C4-2B (cell line): ENCODE data around the gene ADAMTS6.

Experiments
- ZFX ChIP-seq: fragments of 450-650 bp; IDR thresholded peaks from 2 replicates; pipeline ENCODE4 v1.6.1; 2017
- TF ChIP-seq, protein P1 (sequence below): fragments of 450-650 bp; conservative IDR thresholded peaks from 2 replicates; pipeline ENCODE4 v1.5.1; 2017; ENCODE audit warnings: mild to moderate bottlenecking

DNA sequence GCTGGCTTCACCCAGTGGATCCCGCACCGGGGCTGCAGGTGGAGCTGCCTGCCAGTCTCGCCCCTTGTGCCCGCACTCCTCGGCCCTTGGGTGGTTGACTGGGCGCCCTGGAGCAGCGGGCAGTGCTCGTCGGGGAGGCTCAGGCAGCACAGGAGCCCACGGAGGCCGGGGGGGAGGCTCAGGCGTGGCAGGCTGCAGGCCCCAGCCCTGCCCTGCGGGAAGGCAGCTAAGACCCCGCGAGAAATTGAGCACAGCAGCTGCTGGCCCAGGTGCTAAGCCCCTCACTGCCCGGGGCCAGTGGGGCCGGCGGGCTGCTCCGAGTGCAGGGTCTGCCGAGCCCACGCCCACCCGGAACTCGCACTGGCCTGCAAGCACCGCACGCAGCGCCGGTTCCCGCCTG, 3.7 kb upstream of the ADAMTS6 start:
- TF ChIP-seq, protein P1, sequence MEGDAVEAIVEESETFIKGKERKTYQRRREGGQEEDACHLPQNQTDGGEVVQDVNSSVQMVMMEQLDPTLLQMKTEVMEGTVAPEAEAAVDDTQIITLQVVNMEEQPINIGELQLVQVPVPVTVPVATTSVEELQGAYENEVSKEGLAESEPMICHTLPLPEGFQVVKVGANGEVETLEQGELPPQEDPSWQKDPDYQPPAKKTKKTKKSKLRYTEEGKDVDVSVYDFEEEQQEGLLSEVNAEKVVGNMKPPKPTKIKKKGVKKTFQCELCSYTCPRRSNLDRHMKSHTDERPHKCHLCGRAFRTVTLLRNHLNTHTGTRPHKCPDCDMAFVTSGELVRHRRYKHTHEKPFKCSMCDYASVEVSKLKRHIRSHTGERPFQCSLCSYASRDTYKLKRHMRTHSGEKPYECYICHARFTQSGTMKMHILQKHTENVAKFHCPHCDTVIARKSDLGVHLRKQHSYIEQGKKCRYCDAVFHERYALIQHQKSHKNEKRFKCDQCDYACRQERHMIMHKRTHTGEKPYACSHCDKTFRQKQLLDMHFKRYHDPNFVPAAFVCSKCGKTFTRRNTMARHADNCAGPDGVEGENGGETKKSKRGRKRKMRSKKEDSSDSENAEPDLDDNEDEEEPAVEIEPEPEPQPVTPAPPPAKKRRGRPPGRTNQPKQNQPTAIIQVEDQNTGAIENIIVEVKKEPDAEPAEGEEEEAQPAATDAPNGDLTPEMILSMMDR = no peak
- TF ChIP-seq ZFX = no peak
